Small intestine (tissue), 7 donors: ENCODE measurements around the gene LEF1. TPM values are rescaled to one million over a fixed set of nuclear protein-coding genes. Genes with fewer than 3 reads are reported as not detected.

Source experiments
- DNase-seq, 2 donors: peaks; one replicate each; pipeline versions ENCODE4 v3.0.0 to v3.0.0-alpha.2; 2013
- FAIRE-seq: peaks from 2 replicates; lab custom pipeline; 2012; peaks lifted over from hg19 to GRCh38; lab: Jason Lieb, UNC
- H3K27ac ChIP-seq, 3 donors: one replicate each; pipeline ENCODE4 v1.5.1; 2013; ENCODE audit warnings: low read length in 2 of 3, mild to moderate bottlenecking in 2 of 3, control low read depth in 1 of 3, inconsistent platforms in 1 of 3, low read depth in 1 of 3, moderate library complexity in 1 of 3
- H3K27me3 ChIP-seq, 3 donors: one replicate each; pipeline ENCODE4 v1.6.1; 2013; ENCODE audit warnings: low read length in 3 of 3, inconsistent platforms in 1 of 3; ENCODE audit not compliant: control insufficient read depth in 3 of 3, insufficient read depth in 3 of 3
- H3K36me3 ChIP-seq, 3 donors: one replicate each; pipeline ENCODE4 v1.6.1; 2013; ENCODE audit warnings: low read length in 3 of 3, inconsistent platforms in 1 of 3, low read depth in 1 of 3, mild to moderate bottlenecking in 1 of 3, moderate library complexity in 1 of 3; ENCODE audit not compliant: control insufficient read depth in 3 of 3, insufficient read depth in 2 of 3
- H3K4me1 ChIP-seq, 3 donors: one replicate each; pipeline ENCODE4 v1.6.1; 2013; ENCODE audit warnings: low read length in 2 of 3, inconsistent platforms in 1 of 3, low read depth in 1 of 3, mild to moderate bottlenecking in 1 of 3, moderate library complexity in 1 of 3; ENCODE audit not compliant: control insufficient read depth in 3 of 3, insufficient read depth in 2 of 3
- H3K4me3 ChIP-seq, 3 donors: one replicate each; pipeline ENCODE4 v1.5.1; 2013; ENCODE audit warnings: low read length in 3 of 3, control low read depth in 1 of 3, inconsistent platforms in 1 of 3, low read depth in 1 of 3, mild to moderate bottlenecking in 1 of 3, moderate library complexity in 1 of 3
- H3K9me3 ChIP-seq, 2 donors: one replicate each; pipeline ENCODE4 v1.6.1; 2013; ENCODE audit warnings: low read depth in 1 of 2, low read length in 1 of 2; ENCODE audit not compliant: control insufficient read depth in 2 of 2, insufficient read depth in 1 of 2
- WGBS, 3 donors: extraction: QIAGEN DNeasy Blood & Tissue Kit; methylation state at CpG; one replicate each; pipeline ENCODE4 v1.1.7; 2013; 5-methylcytosine and 5-hydroxymethylcytosine counted together
- polyA plus RNA-seq, 4 donors: library from polyadenylated mRNA; stranded (reverse) in 3 of 4; unstranded in 1 of 4; fragments of 200-250 nt in 3 of 4; fragments of 120-200 nt in 1 of 4; gene quantifications; one replicate each; pipeline versions ENCODE4 v1.2.1 to v1.2.3, GENCODE V29; 2013
- donor health status: healthy with polysubstance abuse.
- donor health status: control.
- donor health status: control.
- donor health status: Bipolar disorder and iron deficiency.
- donor health status: healthy.

LEF1 gene
- polyA plus RNA-seq, 4 donors, result 0.89 to 5.2 (median 3.7) TPM

DNA sequence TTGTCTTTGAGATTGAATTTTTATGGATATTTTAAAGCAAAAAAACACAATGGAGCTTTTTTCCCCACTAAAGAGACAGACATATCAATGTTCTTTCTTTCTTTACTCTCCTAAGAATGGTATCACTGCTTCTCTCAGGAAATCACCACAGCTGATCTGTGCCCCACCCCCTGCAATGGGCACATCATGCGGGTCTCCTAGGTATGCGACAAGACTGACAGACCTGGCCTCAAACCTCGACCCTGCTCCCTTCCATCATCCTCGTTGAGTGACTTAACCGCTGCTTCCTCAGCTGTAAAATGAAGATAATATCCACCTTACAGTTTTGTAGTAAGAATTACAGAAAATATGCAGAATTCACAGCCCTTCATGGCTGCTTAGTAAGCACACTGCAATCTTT, 58.3 kb downstream of the LEF1 start:
- 72 to 74% (median 73%) methylated on average over 5 of the region's 5 CpGs for WGBS, 3 donors
- no peak for FAIRE-seq

DNA sequence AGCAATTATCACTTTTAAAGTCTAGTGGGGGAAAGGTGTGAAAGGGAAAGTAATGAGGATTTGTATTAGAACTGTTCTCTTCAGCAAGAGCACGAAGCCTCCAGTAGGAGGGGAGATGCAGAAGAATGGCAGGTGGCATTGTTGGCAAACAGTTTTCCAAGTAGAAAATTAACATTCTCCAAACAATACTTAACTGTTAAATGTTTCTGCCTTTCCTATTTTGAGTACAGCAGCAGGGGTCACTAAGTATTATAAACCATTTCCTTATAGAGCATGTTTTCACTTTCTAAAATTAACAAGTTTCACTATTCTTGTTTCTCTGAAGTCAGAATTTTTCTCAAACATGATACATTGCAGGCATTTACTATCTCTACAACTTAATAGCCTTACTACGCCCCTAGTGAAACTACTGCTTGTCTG, 58.7 kb downstream of the LEF1 start:
- 31 to 48% (median 32%) methylated on average over 2 of the region's 2 CpGs for WGBS, 3 donors
- DNase-seq, result no peak
- Histone ChIP-seq H3K4me1 (no peaks in the 10 kb centered on the region), H3K27me3 (no peaks in the 10 kb centered on the region), H3K27ac (no peak overlapping the region), H3K36me3 (no peaks in the 10 kb centered on the region), H3K9me3 (no peaks in the 10 kb centered on the region), H3K4me3 (no peak overlapping the region)
- no peak for FAIRE-seq

More for the DNA sequence above, 58.3 kb downstream of the LEF1 start:
- no peaks in the 10 kb centered on the region for H3K27me3 ChIP-seq
- H3K9me3 ChIP-seq, result no peaks in the 10 kb centered on the region
- H3K4me3 ChIP-seq, result no peak overlapping the region
- DNase-seq, result no peak
- no peak overlapping the region for H3K27ac ChIP-seq
- no peaks in the 10 kb centered on the region for H3K36me3 ChIP-seq
- H3K4me1 ChIP-seq, result no peaks in the 10 kb centered on the region

DNA sequence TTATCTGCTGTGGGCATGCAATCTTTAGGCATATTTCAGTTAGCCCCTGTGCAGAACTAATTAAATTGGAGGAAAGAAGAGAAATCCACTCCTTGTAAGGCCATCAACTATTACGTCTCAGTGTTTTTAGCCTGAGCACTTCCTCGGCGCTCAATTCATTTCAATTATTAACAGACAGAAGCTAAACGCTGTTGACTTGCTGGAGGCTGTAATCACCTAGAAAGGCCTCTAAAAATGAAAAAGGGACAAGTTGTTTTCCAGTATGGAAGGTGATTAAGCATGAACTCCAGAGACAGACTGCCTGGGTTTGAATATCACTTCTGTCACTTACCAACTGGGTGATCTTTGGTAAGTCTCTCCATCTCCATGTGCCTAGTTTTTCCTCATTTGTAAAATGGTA, 59.6 kb downstream of the LEF1 start:
- no peaks in the 10 kb centered on the region for H3K4me1 ChIP-seq
- FAIRE-seq (no peak), DNase-seq (no peak)
- H3K9me3 ChIP-seq, result no peaks in the 10 kb centered on the region
- H3K36me3 ChIP-seq, result no peaks in the 10 kb centered on the region
- H3K4me3 ChIP-seq, result no peak overlapping the region
- no peak overlapping the region for H3K27ac ChIP-seq
- H3K27me3 ChIP-seq, result peaks cover 0 to 3% (median 0%) of the 10 kb centered on the region in 3 donors
- WGBS, 3 donors, result 86 to 91% (median 88%) methylated on average over 4 of the region's 4 CpGs

DNA sequence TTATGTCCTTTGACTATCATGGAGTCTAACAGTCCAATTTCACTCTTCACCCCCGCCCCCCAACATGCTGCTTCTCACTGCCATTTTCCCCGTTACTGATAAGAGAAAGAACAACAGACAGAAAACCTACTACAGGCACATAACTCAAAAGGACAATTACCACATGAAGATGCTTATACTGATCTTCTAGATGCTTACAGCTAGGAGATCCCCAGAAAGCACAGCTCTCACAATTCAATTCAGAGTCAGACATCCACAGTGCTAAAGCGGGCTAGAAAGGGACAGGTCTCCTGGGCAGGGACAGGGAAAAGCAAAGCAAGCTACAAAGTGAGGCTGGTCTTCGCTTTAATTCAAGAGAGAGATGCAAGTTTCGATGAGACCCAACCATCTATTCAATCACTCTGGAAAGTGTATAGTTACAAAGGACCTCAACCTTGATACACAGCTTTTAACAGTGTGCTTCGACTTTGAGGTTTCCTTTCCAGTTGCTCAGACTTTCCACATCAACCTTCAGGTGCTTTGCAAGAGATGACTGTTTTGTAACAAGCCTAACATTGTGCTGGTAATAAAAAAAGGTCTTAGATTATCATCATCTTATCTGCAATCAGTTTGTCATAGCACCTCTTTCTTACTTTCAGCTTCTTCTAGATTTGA, 60.9 kb downstream of the LEF1 start:
- DNase-seq, result no peak
- H3K36me3 ChIP-seq, result no peaks in the 10 kb centered on the region
- WGBS, 3 donors, result 74 to 85% (median 83%) methylated on average over 6 of the region's 6 CpGs

DNA sequence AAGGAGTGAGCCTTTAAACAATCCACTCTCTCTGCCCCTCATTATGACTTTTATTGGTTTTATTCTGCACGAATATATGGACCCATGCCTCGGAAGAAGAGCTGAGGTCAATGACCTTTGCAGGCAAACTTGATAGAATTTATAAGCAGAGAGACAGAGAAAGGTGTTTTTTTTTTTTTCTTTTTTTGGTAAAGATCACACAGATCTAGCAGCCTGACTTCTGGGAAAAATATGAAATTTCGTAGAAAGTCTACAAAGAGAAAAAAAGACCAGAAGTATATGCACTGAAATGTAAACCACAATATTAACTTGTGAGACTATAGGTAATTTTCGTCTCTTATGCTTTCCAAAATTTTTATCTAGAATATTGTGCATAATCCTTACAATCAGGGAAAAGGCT, 61.6 kb downstream of the LEF1 start:
- no peak overlapping the region for H3K27ac ChIP-seq
- no peaks in the 10 kb centered on the region for H3K36me3 ChIP-seq
- DNase-seq (no peak), FAIRE-seq (no peak)
- H3K9me3 ChIP-seq, result no peaks in the 10 kb centered on the region
- no peak overlapping the region for H3K4me3 ChIP-seq
- 77 to 84% (median 81%) methylated on average over 4 of the region's 4 CpGs for WGBS, 3 donors
- no peaks in the 10 kb centered on the region for H3K4me1 ChIP-seq
- H3K27me3 ChIP-seq, result peaks cover 0 to 3% (median 0%) of the 10 kb centered on the region in 3 donors

More for the DNA sequence above, 60.9 kb downstream of the LEF1 start:
- peaks cover 0 to 3% (median 0%) of the 10 kb centered on the region in 3 donors for H3K27me3 ChIP-seq
- no peaks in the 10 kb centered on the region for H3K9me3 ChIP-seq
- no peak for FAIRE-seq
- H3K4me3 ChIP-seq, result no peak overlapping the region
- H3K4me1 ChIP-seq, result no peaks in the 10 kb centered on the region
- no peak overlapping the region for H3K27ac ChIP-seq

DNA sequence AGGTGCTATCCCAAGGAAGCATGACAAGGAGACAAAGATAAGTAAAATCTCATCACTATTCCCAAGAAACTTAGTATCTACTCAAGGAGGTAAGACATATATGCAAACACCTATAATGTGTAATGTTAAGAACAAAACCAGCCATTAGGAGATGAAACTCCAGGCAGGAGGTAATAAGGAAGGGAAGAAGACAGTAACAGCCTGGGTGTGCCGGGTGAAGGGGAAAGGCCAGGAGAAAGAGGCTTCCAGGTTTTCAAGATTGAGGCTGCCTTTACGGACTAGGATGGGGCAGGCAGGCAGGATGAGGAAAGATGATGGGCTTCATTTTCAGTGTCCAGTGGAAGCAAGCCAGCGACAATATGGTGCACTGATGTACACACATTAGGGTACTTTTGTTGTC, 62.5 kb downstream of the LEF1 start:
- DNase-seq (no peak), FAIRE-seq (no peak)
- H3K36me3 ChIP-seq, result no peaks in the 10 kb centered on the region
- H3K27me3 ChIP-seq, result peaks cover 0 to 3% (median 0%) of the 10 kb centered on the region in 3 donors
- H3K4me3 ChIP-seq, result no peak overlapping the region
- no peak overlapping the region for H3K27ac ChIP-seq
- WGBS, 3 donors, result 93 to 96% (median 94%) methylated on average over 3 of the region's 3 CpGs
- H3K9me3 ChIP-seq, result no peaks in the 10 kb centered on the region
- no peaks in the 10 kb centered on the region for H3K4me1 ChIP-seq

DNA sequence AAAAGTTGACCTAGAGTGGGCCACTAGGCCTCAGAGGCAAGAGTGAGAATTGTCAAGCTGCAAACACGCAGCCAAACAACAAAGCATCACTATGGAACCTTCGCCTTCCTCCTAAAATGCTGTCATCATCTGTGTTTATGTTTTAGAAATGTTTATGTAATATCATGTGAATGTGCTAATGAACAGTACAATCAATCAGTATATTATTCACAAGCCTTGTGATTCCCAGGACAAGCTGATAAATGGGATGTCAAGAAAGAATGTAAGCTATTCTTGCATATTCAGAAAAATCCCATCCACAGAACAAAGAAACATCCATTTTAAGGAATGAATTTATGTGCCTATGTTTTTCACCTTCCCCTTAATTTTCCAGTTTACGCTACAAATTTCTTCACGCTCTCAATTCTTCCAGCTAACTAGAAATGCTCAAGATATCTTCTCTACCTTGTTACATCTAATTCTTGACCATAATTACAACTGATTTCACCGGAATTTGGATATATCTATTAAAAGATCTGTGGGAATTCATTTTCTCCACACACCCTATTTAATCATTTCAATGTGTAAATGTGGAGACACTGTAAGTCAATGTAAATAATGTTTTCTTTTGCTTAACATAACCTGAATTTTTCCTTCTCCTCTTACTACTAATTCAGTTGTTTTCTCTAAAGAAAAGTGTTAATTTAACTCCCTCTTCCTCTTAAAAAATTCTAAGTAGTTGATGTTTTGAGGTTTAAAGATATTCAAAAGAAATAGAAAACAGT, 65.5 kb downstream of the LEF1 start:
- whole genome bisulfite sequencing, 3 donors, result 84 to 89% (median 86%) methylated on average over 5 of the region's 5 CpGs
- FAIRE-seq (no peak), DNase-seq (no peak)
- Histone ChIP-seq H3K4me1 (no peaks in the 10 kb centered on the region), H3K27me3 (peaks cover 0 to 3% (median 0%) of the 10 kb centered on the region in 3 donors), H3K27ac (no peak overlapping the region), H3K36me3 (no peaks in the 10 kb centered on the region), H3K4me3 (no peak overlapping the region), H3K9me3 (no peaks in the 10 kb centered on the region)

DNA sequence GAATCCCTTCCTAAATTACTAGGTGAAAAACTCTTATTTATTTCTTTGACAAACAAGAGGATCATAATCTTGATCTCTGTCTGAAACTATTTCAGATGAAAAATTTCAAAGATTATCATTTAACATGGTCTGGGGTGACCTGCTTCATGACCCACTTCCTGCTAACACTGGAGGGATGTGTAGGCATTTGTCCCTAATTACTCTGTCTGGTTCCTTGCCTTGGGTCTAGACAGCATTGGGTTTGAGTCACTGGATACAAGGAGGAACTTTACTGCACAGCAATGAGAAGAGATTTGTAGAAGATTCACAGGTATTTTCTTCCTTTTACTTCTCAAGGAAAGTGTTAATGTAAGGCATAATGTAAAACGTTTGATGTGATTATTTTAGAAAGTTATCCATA, 67.9 kb downstream of the LEF1 start:
- 36 to 50% (median 45%) methylated on average over 1 of the region's 1 CpG for WGBS, 3 donors
- no peaks in the 10 kb centered on the region for H3K36me3 ChIP-seq
- DNase-seq (no peak), FAIRE-seq (no peak)
- H3K4me3 ChIP-seq, result no peak overlapping the region
- no peaks in the 10 kb centered on the region for H3K9me3 ChIP-seq
- no peaks in the 10 kb centered on the region for H3K4me1 ChIP-seq
- H3K27ac ChIP-seq, result no peak overlapping the region
- peaks cover 0 to 3% (median 0%) of the 10 kb centered on the region in 3 donors for H3K27me3 ChIP-seq
